Stimulated activated CD4-positive, alpha-beta T cell treated with anti-CD3 and anti-CD28 coated beads, Interleukin-4, amount 100 ng/mL, for 48 hours (primary cell): Measurements from ENCODE around the gene NCKIPSD.

Experiments used
- DNase-seq, 2 donors: peaks; one replicate each; pipeline ENCODE4 v3.0.0-alpha.2; 2020; ENCODE audit warnings: low read depth in 2 of 2

Gene NCKIPSD

GRCh38 chr3:48648188-48648850, 37.4 kb downstream of the NCKIPSD start:
- no peak for DNase-seq

GRCh38 chr3:48647714-48648113, 38.0 kb downstream of the NCKIPSD start:
- DNase-seq: no peak

DNA sequence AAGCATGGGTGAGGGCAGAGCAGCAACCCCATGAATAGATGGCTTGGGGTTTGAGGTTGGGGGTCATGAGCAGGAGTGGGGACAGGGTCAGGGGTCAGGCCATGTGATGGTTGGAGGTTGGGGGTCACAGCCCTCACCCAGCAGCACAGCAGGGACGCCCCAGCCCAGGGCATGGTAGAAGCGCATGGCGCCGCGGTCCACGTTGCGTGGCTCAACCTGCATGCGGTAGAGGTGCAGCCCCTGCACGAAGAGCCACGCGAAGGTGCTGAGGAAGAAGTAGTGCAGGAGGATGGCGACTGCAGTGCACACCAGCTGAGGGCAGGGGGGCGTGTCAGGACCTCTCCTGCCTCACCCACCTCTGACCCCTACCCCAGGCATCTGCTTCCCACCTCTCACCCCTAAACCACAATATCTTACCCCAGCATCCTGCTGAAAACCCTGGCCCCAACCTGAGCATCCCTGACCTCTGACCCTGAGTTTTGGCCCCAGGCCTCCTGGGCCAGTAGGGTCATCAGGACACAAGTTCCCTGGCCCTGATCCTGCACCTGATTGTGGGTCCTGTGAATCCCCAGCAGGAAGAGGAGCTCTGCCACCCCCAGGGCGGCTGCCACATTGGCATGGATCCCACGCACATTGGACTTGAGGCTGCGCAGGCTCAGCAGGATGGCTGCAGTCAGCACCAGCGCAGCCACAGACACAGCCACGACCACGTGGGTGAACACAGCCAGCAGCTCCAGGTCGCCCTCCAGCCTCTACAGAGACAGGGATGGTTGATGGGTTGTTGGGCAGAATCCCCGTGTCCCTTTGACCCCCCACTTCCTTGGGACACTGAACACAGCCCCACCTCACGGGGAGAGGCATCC, 40.6 kb downstream of the NCKIPSD start:
- no peak for DNase-seq

DNA sequence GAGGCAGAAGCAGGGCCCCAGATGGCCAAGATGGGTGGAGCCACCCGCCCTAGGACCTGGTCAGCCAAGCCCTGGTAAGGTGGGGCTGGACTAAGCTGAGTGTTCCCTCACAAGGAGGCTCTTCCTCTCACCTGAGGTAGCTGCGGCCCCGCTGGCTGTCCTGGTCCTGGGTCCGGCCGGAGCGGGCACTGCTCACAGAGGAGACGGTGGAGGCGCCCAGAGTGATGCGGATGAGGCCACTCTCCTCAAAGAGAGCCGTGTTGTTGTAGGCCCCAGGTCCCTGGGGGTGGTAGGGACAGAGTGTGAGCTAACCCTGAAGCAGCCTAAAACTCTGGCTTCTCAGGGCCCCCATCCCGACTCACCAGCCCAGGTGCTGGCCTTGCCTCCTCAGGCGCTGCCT, 43.1 kb downstream of the NCKIPSD start:
- no peak for DNase-seq

DNA sequence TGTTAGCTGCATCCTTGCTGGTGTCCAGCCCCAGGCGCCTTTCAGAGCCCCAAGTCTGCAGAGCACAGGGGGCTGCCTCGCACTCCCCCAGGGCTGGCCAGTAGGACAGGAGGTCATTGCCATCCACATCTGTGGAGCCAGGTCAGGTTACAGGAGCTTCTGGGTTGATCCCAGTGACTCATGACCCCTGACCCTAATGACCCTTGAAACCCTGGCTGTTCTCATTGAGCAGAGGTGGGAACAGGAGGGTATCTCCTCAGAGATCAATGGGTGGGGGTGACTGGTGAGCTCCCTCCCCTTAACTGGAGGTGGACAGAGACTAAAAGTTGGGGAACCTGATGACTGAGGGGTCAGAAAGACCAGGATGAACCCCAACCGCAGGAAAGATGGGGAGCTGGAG, 44.3 kb downstream of the NCKIPSD start:
- no peak for DNase-seq

DNA sequence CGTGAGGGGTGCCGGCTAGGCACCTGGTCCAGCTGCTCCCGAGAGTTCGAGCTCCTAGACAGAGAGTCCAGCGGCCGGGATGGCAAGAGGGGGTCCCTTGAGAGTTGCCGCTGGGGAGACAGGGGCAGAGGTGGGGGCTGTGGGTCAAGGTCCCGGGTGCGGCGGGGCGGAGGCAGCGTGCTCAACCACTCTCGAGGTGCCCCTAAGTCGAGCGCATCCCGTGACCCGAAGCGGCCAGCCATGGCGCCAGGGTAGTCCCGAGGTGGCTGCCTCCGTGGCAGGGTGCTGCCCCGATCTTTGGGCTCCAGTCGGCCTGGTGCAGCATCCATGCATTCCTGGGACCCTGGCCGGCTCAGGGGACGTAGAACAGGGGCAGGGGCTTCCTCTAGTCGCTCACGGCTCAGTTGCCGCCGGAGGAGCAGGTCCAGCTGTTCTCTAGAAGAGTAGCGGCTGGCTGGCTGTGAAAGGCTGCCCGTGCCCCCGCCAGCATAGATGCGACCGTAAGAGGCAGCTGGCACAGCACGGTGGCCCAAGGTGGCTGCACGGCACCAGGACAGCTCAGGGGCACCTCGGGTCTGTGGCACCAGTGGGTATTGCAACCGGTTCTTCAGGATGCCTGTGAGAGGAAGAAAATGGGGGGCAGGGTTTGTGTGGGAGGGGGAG, 45.6 kb downstream of the NCKIPSD start:
- DNase-seq: no peak

DNA sequence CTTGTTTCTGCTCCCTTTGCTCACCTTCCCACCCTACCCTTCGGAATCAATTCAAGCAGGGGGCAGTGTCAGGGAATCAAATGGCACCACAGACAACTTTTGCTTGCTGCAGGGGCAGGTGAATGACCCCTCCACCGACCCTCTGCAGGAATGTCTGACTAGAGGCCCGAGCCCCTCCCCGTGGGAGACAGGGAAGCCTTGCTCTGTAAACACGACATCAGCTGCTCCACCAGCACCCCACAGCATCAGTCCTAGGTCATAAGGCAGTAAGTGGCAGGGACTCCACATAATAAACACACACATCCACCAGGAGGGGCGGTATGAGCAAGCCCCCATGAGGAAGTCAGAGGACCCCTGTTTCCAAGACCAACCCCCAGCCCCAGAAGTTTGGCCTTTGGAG, 48.4 kb downstream of the NCKIPSD start:
- no peak for DNase-seq

GRCh38 chr3:48636149-48636655, 49.5 kb downstream of the NCKIPSD start:
- no peak for DNase-seq

DNA sequence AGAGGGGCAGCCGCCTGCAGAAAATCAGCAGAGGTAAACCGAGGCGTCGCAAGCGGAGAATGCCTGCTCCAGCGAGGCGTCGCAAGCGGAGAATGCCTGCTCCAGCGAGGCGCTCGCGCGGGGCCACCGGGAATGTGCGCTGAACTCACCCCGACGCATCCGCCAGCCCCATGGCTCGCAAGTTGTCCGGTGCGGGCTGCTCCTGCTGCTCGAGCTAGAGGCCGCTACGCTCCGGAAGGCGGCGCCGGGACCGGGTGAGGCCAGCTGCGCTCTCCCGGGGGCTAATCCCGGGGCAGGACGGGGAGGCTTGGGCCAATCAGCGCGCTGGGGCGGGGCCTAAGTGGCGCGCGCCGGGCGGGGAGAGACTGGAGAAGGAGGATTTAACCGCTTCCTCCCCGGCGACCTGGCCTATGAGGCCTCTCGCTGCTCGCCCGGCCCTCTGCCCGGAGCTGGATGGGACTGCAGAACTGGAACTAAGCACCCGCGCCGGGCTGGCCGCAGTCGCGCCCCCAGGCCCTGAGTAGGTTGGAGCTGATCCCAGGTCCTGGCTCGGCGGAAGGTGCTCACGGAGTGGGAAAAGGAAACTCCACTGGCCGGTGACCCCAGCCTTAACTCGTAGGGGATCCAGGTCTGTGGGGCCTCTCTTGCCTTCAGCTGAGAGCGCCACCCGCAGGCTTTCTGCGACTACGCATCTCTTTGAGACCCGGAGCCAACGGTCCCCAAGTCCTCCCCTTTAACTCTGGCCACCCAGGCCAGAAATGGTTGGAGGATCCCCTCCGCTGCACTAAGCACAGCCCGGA, 50.3 kb downstream of the NCKIPSD start, which contains the start of gene SLC26A6:
SLC26A6 (minus strand) TSS at position 240 of the 800 bp plus-strand sequence; CDS start at position 172, 68 bp downstream.
- peak; percentile 92 to 94 for DNase-seq

GRCh38 chr3:48634661-48635221, 51.0 kb downstream of the NCKIPSD start:
- DNase-seq: peak; percentile 40 to 42

DNA sequence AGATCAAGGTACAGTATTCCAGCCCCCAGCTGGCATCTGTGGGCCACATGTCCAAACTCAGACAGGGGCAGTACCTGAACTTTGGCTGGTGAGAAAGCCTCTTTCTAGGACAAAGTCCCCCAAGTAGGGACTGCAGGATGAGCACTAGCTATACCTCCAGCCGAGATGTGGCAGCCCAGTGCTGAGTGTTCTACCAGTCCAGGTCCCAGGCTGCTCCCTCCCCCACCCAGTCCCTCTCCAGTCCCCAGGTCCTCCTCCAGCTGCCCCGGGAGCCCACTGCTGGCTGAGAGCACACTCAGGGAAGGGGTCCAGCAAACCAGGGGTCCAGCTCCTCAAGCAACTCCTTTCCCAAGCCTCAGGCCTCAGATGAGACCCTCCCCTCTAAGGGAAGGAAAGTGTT, 52.0 kb downstream of the NCKIPSD start:
- DNase-seq: no peak

GRCh38 chr3:48633256-48633655, 52.5 kb downstream of the NCKIPSD start:
- no peak for DNase-seq

GRCh38 chr3:48631516-48632448, 53.9 kb downstream of the NCKIPSD start:
- DNase-seq: no peak

DNA sequence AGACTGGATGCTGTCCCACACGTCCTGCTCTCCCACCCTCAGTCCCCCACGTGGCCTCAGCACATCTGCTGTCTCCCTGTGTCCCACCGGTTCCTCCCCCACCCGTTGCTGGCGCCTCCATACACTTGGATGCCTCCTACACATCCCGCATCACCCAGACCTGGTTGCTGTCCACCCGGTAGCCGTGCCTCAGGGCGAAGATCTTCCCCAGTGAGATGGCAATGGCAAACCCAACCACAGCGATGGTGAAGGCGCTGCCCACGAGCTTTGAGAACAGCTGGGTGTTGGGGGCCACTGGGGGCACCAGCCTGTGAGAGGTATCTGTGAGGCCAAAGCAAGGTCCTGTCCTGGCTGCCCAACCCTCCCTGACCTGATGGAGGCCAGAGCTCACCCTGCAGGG, 54.9 kb downstream of the NCKIPSD start:
- DNase-seq: no peak

DNA sequence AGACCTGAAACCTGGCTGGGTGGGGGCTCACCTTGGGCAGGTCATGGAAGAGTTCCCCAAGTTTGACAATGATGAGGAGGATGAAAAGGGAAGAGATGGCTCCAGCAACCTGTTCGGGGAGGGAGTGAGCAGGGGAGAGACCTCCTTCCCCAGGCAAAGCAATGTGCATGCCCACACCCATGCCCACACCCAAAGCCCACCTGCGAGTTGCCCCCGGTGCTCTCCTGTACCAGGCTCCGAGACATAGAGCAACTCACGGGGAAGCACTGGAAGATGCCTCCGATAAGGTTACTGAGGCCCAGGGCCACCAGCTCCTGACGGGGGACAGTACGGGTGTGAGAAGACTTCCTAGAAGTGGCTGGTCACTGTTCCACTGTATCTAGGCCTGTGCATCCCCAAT, 55.3 kb downstream of the NCKIPSD start:
- DNase-seq: no peak

DNA sequence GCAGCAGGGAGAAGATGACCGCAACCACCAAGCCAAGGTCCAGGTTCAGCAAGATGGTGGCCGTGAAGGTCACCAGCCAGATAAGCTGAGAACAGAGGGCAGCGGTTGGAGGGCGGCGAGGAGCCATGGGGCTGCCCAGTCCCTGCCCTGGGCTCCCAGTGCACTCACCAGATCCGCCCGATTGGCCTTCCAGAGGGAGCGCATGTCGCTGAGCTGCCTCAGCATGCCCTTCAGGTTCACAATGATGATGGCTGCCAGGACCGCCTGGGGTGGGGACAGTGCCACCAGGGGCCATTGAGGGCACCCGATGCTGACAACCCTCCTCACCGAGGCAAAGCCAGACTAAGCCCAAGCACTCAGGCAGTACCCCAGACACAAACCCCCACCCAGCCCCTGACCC, 55.8 kb downstream of the NCKIPSD start:
- no peak for DNase-seq

- DNase-seq: no peak
Measured at GRCh38 chr3:48628277-48629017, 57.3 kb downstream of the NCKIPSD start.

GRCh38 chr3:48625600-48625999, 60.1 kb downstream of the NCKIPSD start:
- DNase-seq: no peak

GRCh38 chr3:48624767-48625166, 60.9 kb downstream of the NCKIPSD start:
- DNase-seq: no peak
